Activated T-cell treated with anti-CD3 and anti-CD28 coated beads for 48 hours (primary cell): ENCODE results near the gene CYP26C1.
A peak's percentile ranks its signal among the peaks of the same experiment; 100 is the strongest.

Experiments used
- DNase-seq: peaks from one replicate; pipeline ENCODE4 v3.0.0-alpha.2; 2020; ENCODE audit warnings: low read depth

CYP26C1 gene

DNA sequence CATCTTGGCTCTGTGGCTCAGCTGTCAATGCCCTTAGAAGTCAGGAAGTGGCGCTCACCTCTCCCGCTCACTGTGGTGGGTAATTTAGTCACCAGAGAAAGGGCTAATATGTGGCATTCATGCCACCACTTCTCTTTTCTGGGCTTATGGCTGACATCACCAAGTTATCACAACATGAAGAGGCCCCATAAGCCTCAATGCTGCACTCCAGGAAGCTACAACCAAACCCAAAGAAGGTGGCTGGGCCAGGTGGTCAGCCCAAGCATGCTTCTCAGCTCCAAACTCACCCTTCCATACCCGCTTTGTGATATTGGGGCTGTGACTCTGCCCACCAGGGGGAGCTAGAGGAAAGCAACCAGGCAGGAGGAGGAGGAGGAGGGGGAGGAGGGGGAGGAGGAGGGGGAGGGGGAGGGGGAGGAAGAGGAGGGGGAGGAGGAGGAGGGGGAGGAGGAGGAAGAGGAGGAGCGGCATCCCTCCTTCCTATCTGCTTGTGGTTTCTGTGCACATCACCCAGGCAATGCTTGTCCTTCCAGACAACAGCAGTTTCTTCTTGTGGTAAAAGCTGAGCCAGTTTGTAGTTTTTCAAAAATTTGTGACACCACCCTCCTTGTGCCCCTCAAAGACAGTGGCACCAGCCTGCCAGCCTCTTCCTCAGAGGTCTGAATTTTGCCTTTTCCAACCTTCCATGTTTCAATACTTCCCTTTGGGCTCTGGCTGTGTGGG lies 55.2 kb downstream of the CYP26C1 start:
- DNase-seq = peak; percentile 50
